ENCODE data around the gene TFPI2.

GRCh38 chr7:93920496-93921182 lies 30.1 kb upstream of the TFPI2 start:
- TF ChIP-seq ZBTB44 (tag by site-specific recombination; IDR thresholded peaks at IDR 0.05) (no peak), CTCF (tag by site-specific recombination; IDR thresholded peaks at IDR 0.05) (no peak), SCRT1 (tag by site-specific recombination; IDR thresholded peaks at IDR 0.05; ENCODE audit: borderline replicate concordance) (no peak), HOXA7 (CRISPR knock-in tag; IDR thresholded peaks at IDR 0.05; ENCODE audit: borderline replicate concordance) (no peak)

All from HEK293 (cell line).